Measurements from ENCODE around the gene MAP4K5.

MAP4K5 gene

GRCh38 chr14:50475460-50475859 is 56.9 kb downstream of the MAP4K5 start:
- DNase-seq, result no peak

- DNase-seq, result no peak
These were observed 60.4 kb downstream of the MAP4K5 start for GRCh38 chr14:50471838-50472465.

- no peak for DNase-seq
These were observed 62.4 kb downstream of the MAP4K5 start for GRCh38 chr14:50469982-50470381.

GRCh38 chr14:50462111-50462510 is 70.3 kb downstream of the MAP4K5 start:
- no peak for DNase-seq

- no peak for DNase-seq
These were observed 78.5 kb downstream of the MAP4K5 start for GRCh38 chr14:50453869-50454268.

- DNase-seq, result no peak
These were observed 79.2 kb downstream of the MAP4K5 start for GRCh38 chr14:50452979-50453705.

GRCh38 chr14:50452296-50452695 is 80.1 kb downstream of the MAP4K5 start:
- no peak for DNase-seq

GRCh38 chr14:50451854-50452253 is 80.5 kb downstream of the MAP4K5 start:
- no peak for DNase-seq

- no peak for DNase-seq
These were observed 84.9 kb downstream of the MAP4K5 start for GRCh38 chr14:50447461-50447860.

- no peak for DNase-seq
These were observed 97.8 kb downstream of the MAP4K5 start for GRCh38 chr14:50434528-50434927.

- DNase-seq, result no peak
These were observed 100.2 kb downstream of the MAP4K5 start for GRCh38 chr14:50432131-50432530.

GRCh38 chr14:50425816-50426215 is 106.6 kb downstream of the MAP4K5 start:
- DNase-seq, result no peak

- no peak for DNase-seq
These were observed 107.3 kb downstream of the MAP4K5 start for GRCh38 chr14:50425105-50425504.

GRCh38 chr14:50423529-50423928 is 108.8 kb downstream of the MAP4K5 start:
- no peak for DNase-seq

GRCh38 chr14:50421499-50421898 is 110.9 kb downstream of the MAP4K5 start:
- DNase-seq, result no peak

GRCh38 chr14:50417853-50418252 is 114.5 kb downstream of the MAP4K5 start:
- no peak for DNase-seq

GRCh38 chr14:50410921-50411320 is 121.4 kb downstream of the MAP4K5 start:
- no peak for DNase-seq

- DNase-seq, result no peak
These were observed 122.3 kb downstream of the MAP4K5 start for GRCh38 chr14:50410071-50410470.

GRCh38 chr14:50407111-50407812 is 125.1 kb downstream of the MAP4K5 start:
- DNase-seq, result no peak

- DNase-seq, result no peak
These were observed 128.9 kb downstream of the MAP4K5 start for GRCh38 chr14:50403419-50403818.

GRCh38 chr14:50402965-50403364 is 129.4 kb downstream of the MAP4K5 start:
- DNase-seq, result no peak

- DNase-seq, result no peak
These were observed 131.9 kb downstream of the MAP4K5 start for GRCh38 chr14:50400461-50400860.

- no peak for DNase-seq
These were observed 132.9 kb downstream of the MAP4K5 start for GRCh38 chr14:50399251-50400032.

All from CD4-positive, alpha-beta T cell treated with Interleukin-1 beta for 1 hour (primary cell).